Measurements from ENCODE around the gene CPNE4. TPM values are rescaled to one million over a fixed set of nuclear protein-coding genes. Genes with fewer than 3 reads are reported as not detected.
A peak's percentile ranks its signal among the peaks of the same experiment; 100 is the strongest.

CPNE4 gene
- total and polyA plus RNA-seq, 8 donors: 0.15 to 8.9 (median 1.7) TPM

GRCh38 chr3:132073771-132074170, 39.0 kb upstream of the CPNE4 start:
- Histone ChIP-seq H3K9me3 (no peaks in the 10 kb centered on the region), H3K4me3 (no peak overlapping the region), H3K36me3 (no peaks in the 10 kb centered on the region), H3K27ac (no peak overlapping the region), H3K27me3 (no peaks in the 10 kb centered on the region), H3K4me1 (no peaks in the 10 kb centered on the region)
- intact Hi-C loops (cut with DNase I; ENCODE audit: low total_unique reads): no loop called here
- DNase-seq: no peak
- no peak for TF ChIP-seq CTCF (IDR thresholded peaks at IDR 0.05)
- no peak for TF ChIP-seq POLR2A (IDR thresholded peaks at IDR 0.05)
- TF ChIP-seq EP300 (IDR thresholded peaks at IDR 0.05): no peak
- no peak for TF ChIP-seq POLR2AphosphoS5 (IDR thresholded peaks at IDR 0.05)

- H3K4me3 ChIP-seq: no peak overlapping the region
- DNase-seq: peak; percentile 3 to 27
- no peaks in the 10 kb centered on the region for H3K9me3 ChIP-seq
- no peaks in the 10 kb centered on the region for H3K4me1 ChIP-seq
- intact Hi-C loops (cut with DNase I; ENCODE audit: low total_unique reads): no loop called here
- no peaks in the 10 kb centered on the region for H3K36me3 ChIP-seq
- TF ChIP-seq POLR2AphosphoS5 (IDR thresholded peaks at IDR 0.05): no peak
- TF ChIP-seq CTCF (IDR thresholded peaks at IDR 0.05): no peak
- no peak for TF ChIP-seq POLR2A (IDR thresholded peaks at IDR 0.05)
- TF ChIP-seq EP300 (IDR thresholded peaks at IDR 0.05): no peak
- H3K27me3 ChIP-seq: no peaks in the 10 kb centered on the region
- H3K27ac ChIP-seq: no peak overlapping the region
These were observed 36.2 kb upstream of the CPNE4 start for GRCh38 chr3:132071043-132071442.

- TF ChIP-seq POLR2AphosphoS5 (IDR thresholded peaks at IDR 0.05) (no peak), CTCF (IDR thresholded peaks at IDR 0.05) (no peak), EP300 (IDR thresholded peaks at IDR 0.05) (no peak), POLR2A (IDR thresholded peaks at IDR 0.05) (no peak)
- no peak for DNase-seq
- H3K9me3 ChIP-seq: no peaks in the 10 kb centered on the region
- intact Hi-C loops (cut with DNase I; ENCODE audit: low total_unique reads): no loop called here
- no peak overlapping the region for H3K27ac ChIP-seq
- H3K27me3 ChIP-seq: no peaks in the 10 kb centered on the region
- H3K4me3 ChIP-seq: no peak overlapping the region
- H3K4me1 ChIP-seq: no peaks in the 10 kb centered on the region
- H3K36me3 ChIP-seq: no peaks in the 10 kb centered on the region
- WGBS, 5 donors: 20 to 36% (median 34%) methylated on average over 4 of the region's 4 CpGs
These were observed 29.3 kb upstream of the CPNE4 start for GRCh38 chr3:132064114-132064513.

- intact Hi-C loops (cut with DNase I; ENCODE audit: low total_unique reads): no loop called here
- Histone ChIP-seq H3K4me3 (no peak overlapping the region), H3K27ac (no peak overlapping the region), H3K36me3 (no peaks in the 10 kb centered on the region), H3K4me1 (no peaks in the 10 kb centered on the region), H3K27me3 (no peaks in the 10 kb centered on the region), H3K9me3 (no peaks in the 10 kb centered on the region)
- 87 to 92% (median 90%) methylated on average over 4 of the region's 4 CpGs for WGBS, 5 donors
- TF ChIP-seq CTCF (IDR thresholded peaks at IDR 0.05): no peak
- no peak for TF ChIP-seq EP300 (IDR thresholded peaks at IDR 0.05)
- TF ChIP-seq POLR2A (IDR thresholded peaks at IDR 0.05): no peak
- no peak for TF ChIP-seq POLR2AphosphoS5 (IDR thresholded peaks at IDR 0.05)
- DNase-seq: no peak
These were observed 27.7 kb upstream of the CPNE4 start for GRCh38 chr3:132062535-132062934.

Data from stomach (tissue), 9 donors.